ENCODE data around the gene CCDC9B. TPM values are rescaled to one million over a fixed set of nuclear protein-coding genes. Genes with fewer than 3 reads are reported as not detected.

Gene CCDC9B
- total RNA-seq, 1 experiment from 2014 or later: 56.1 TPM

DNA sequence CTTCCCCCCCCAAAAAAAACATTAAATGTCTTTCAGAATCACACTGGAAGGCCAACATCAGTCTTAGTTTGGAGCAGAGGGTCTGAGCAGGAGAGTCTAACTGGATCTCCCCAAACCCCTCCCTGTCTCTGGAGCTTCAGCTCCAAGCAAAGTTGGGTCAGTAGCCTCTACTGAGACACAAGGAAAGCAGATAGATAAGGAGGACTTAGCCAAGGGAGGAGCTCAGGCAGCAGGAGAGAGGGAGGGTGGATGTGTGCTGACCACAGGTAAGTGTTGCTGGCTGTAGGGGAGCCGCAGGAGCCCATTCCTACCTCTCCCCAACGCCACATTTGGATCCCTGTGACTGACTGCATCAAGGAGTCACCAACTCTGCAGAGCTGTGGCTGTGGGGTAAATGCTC is 40.0 kb downstream of the CCDC9B start:
- Histone ChIP-seq H3F3A (ENCODE audit: low read length, unreplicated experiment) (no peaks in the 10 kb centered on the region), H3K9me2 (replicated peaks; ENCODE audit: low read length) (no peaks in the 10 kb centered on the region), H3K9ac (ENCODE audit: low read length) (no peak overlapping the region), H3K4me3 (ENCODE audit: low read length) (no peak overlapping the region), H3K27ac (ENCODE audit: low read length) (no peak overlapping the region), H3K79me2 (ENCODE audit: low read length) (no peaks in the 10 kb centered on the region), H3K4me1 (ENCODE audit: insufficient read depth, low read length) (no peaks in the 10 kb centered on the region), H3K27me3 (ENCODE audit: low read length) (no peaks in the 10 kb centered on the region), H4K20me1 (ENCODE audit: low read length) (no peaks in the 10 kb centered on the region), H3K4me2 (ENCODE audit: low read length) (no peak overlapping the region), H3K9me3 (ENCODE audit: low read length) (no peaks in the 10 kb centered on the region), H2AFZ (ENCODE audit: low read length) (no peak overlapping the region), H3K36me3 (ENCODE audit: low read depth, low read length) (no peaks in the 10 kb centered on the region)
- ChIA-PET POLR2A (ENCODE audit: unreplicated experiment) (no interaction called here), CTCF (interaction anchor here (1.1 kb wide), 1 partner anchor 22 kb away, joined by 3 read pairs; no protein-coding TSS in a partner anchor)
- ATAC-seq (no peak), DNase-seq (no peak)
- intact Hi-C loops (cut with micrococcal nuclease): no loop called here
- no peak for TF ChIP-seq EZH2 (IDR thresholded peaks at IDR 0.05; ENCODE audit: low read length, unreplicated experiment)
- no peak for TF ChIP-seq EZH2phosphoT487 (IDR thresholded peaks at IDR 0.05; ENCODE audit: borderline replicate concordance, low read length)
- TF ChIP-seq, protein P1, sequence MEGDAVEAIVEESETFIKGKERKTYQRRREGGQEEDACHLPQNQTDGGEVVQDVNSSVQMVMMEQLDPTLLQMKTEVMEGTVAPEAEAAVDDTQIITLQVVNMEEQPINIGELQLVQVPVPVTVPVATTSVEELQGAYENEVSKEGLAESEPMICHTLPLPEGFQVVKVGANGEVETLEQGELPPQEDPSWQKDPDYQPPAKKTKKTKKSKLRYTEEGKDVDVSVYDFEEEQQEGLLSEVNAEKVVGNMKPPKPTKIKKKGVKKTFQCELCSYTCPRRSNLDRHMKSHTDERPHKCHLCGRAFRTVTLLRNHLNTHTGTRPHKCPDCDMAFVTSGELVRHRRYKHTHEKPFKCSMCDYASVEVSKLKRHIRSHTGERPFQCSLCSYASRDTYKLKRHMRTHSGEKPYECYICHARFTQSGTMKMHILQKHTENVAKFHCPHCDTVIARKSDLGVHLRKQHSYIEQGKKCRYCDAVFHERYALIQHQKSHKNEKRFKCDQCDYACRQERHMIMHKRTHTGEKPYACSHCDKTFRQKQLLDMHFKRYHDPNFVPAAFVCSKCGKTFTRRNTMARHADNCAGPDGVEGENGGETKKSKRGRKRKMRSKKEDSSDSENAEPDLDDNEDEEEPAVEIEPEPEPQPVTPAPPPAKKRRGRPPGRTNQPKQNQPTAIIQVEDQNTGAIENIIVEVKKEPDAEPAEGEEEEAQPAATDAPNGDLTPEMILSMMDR (conservative IDR thresholded peaks at IDR 0.05; ENCODE audit: low read depth, low read length): no peak
- no TSS peak for BruUV-seq (replicated peaks)

DNA sequence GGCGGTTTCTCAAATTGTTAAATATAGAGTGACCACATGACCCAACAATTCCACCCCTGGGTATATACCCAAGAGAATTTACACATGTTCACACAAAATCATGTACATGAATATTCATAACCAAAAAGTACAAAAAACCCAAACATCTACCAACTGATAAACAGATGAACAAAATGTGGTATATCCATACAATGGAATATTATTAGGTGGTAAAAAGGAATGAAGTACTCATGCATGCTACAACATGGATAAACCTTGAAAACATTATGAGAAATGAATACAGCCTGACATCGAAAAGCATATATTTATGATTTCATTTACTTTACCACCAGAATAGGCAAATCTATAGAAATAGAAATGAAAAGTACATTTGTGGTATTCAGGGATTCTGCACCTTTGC is 40.4 kb downstream of the CCDC9B start:
- ATAC-seq (no peak), DNase-seq (no peak)
- no peaks in the 10 kb centered on the region for H3F3A ChIP-seq (ENCODE audit: low read length, unreplicated experiment)
- CTCF ChIA-PET: interaction anchor here (1.1 kb wide), 1 partner anchor 21 kb away, joined by 3 read pairs; no protein-coding TSS in a partner anchor
- H3K27me3 ChIP-seq (ENCODE audit: low read length): no peaks in the 10 kb centered on the region
- no peak overlapping the region for H3K4me3 ChIP-seq (ENCODE audit: low read length)
- no peaks in the 10 kb centered on the region for H3K9me2 ChIP-seq (replicated peaks; ENCODE audit: low read length)
- no peaks in the 10 kb centered on the region for H3K9me3 ChIP-seq (ENCODE audit: low read length)
- H3K4me1 ChIP-seq (ENCODE audit: insufficient read depth, low read length): no peaks in the 10 kb centered on the region
- no TSS peak for BruUV-seq (replicated peaks)
- H2AFZ ChIP-seq (ENCODE audit: low read length): no peak overlapping the region
- H3K79me2 ChIP-seq (ENCODE audit: low read length): no peaks in the 10 kb centered on the region
- intact Hi-C loops (cut with micrococcal nuclease): no loop called here
- TF ChIP-seq, protein P1 (conservative IDR thresholded peaks at IDR 0.05; ENCODE audit: low read depth, low read length): no peak
- no peak for TF ChIP-seq EZH2phosphoT487 (IDR thresholded peaks at IDR 0.05; ENCODE audit: borderline replicate concordance, low read length)
- TF ChIP-seq EZH2 (IDR thresholded peaks at IDR 0.05; ENCODE audit: low read length, unreplicated experiment): no peak
- no peaks in the 10 kb centered on the region for H3K36me3 ChIP-seq (ENCODE audit: low read depth, low read length)
- H3K27ac ChIP-seq (ENCODE audit: low read length): no peak overlapping the region
- POLR2A ChIA-PET (ENCODE audit: unreplicated experiment): no interaction called here
- no peak overlapping the region for H3K9ac ChIP-seq (ENCODE audit: low read length)
- no peak overlapping the region for H3K4me2 ChIP-seq (ENCODE audit: low read length)
- no peaks in the 10 kb centered on the region for H4K20me1 ChIP-seq (ENCODE audit: low read length)

DNA sequence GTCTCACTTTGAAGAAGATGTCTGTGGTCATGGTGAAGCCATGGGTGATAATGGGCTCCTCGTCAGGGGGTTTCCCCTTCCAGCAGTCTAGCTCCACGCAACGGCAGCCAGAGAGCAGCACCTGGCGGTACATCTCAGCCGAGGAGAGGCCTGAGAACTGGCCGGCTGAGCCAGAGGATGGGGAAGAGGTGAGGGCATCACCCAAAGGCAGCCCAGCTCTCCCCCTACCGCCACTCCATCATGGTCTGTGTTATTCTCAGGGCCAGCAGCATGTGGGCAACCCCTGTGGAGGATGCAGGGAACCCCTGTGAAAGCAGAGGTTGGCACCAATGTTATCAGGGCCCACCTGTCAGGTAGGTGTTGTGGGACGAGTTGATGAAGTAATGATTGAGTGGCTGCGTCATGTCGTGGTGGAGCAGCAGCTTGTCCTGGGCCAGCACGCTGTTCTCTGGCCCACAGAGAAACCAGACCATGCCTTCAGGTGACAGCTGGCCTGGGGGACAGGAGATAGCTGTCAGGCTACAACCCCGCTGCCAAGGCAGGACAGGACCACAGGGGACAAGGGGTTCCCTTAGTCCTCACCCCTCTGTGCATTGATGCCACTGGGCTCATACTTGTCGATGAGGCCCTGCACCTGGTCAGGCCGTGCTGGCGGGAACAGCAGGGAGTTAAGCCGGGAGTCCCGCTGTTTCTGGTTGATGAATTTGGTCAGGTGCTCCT is 42.4 kb downstream of the CCDC9B start:
- Histone ChIP-seq H3K27ac (ENCODE audit: low read length) (no peak overlapping the region), H3K36me3 (ENCODE audit: low read depth, low read length) (no peaks in the 10 kb centered on the region), H3K79me2 (ENCODE audit: low read length) (no peaks in the 10 kb centered on the region), H3K9me2 (replicated peaks; ENCODE audit: low read length) (no peaks in the 10 kb centered on the region), H3K9ac (ENCODE audit: low read length) (no peak overlapping the region), H3K4me1 (ENCODE audit: insufficient read depth, low read length) (no peaks in the 10 kb centered on the region), H4K20me1 (ENCODE audit: low read length) (no peaks in the 10 kb centered on the region), H3K9me3 (ENCODE audit: low read length) (no peaks in the 10 kb centered on the region), H2AFZ (ENCODE audit: low read length) (no peak overlapping the region), H3F3A (ENCODE audit: low read length, unreplicated experiment) (no peaks in the 10 kb centered on the region), H3K4me2 (ENCODE audit: low read length) (no peak overlapping the region), H3K27me3 (ENCODE audit: low read length) (no peaks in the 10 kb centered on the region), H3K4me3 (ENCODE audit: low read length) (no peak overlapping the region)
- TF ChIP-seq EZH2phosphoT487 (IDR thresholded peaks at IDR 0.05; ENCODE audit: borderline replicate concordance, low read length) (no peak), EZH2 (IDR thresholded peaks at IDR 0.05; ENCODE audit: low read length, unreplicated experiment) (no peak)
- TF ChIP-seq, protein P1 (conservative IDR thresholded peaks at IDR 0.05; ENCODE audit: low read depth, low read length): no peak
- ATAC-seq (no peak), DNase-seq (no peak)
- no TSS peak for BruUV-seq (replicated peaks)
- intact Hi-C loops (cut with micrococcal nuclease): no loop called here
- POLR2A ChIA-PET (ENCODE audit: unreplicated experiment): no interaction called here
- CTCF ChIA-PET: interaction anchor here (0.6 kb wide), 1 partner anchor 23 kb away, joined by 3 read pairs; no protein-coding TSS in a partner anchor
